GM23248 (cell line): ENCODE data around the gene RAD51B.

Source experiments
- EZH2 ChIP-seq: fragments of 200-600 bp; sonication (generic); IDR thresholded peaks from 2 replicates; pipeline ENCODE4 v1.6.1; 2018; ENCODE audit warnings: antibody characterized with exemption, mild to moderate bottlenecking; ENCODE audit not compliant: insufficient read depth, poor library complexity, severe bottlenecking
- EZH2phosphoT487 ChIP-seq: fragments of 200-600 bp; sonication (generic); IDR thresholded peaks from 2 replicates; pipeline ENCODE4 v1.6.1; 2018; ENCODE audit warnings: antibody characterized with exemption, moderate library complexity, mild to moderate bottlenecking, low read depth; ENCODE audit not compliant: insufficient read depth

DNA sequence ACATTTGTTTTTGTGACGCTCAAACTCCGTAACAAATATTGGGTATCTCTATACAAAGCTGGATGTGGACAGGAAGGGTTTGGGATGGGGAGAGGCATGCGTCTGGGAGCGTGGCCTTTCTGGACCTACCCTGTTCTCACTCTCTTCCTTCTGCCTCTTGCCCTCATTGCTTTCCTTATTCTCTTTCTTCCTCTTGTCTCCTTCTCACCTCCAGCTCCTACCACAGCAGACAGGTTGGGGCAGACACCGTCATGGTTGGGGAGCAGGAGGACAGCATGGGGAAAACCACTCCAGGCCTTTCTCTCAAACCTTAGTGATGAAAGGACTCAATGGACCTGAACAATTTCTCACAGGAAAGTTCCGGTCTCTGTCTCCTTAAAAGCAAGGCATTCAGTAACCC is 465.3 kb downstream of the RAD51B start:
- TF ChIP-seq EZH2 (no peak), EZH2phosphoT487 (no peak)
